Endothelial cell (in vitro differentiated cells): ENCODE measurements around the gene ZFYVE9. TPM values are rescaled to one million over a fixed set of nuclear protein-coding genes. Genes with fewer than 3 reads are reported as not detected.

ENCODE experiments used
- DNase-seq: peaks from one replicate; pipeline ENCODE4 v3.0.0; 2021; ENCODE audit warnings: low spot score
- H3K27ac Mint-ChIP-seq: one replicate; pipeline ENCODE4 v1.8.0; 2021; ENCODE audit warnings: mixed read lengths, inconsistent platforms; ENCODE audit not compliant: unreplicated experiment
- H3K27me3 Mint-ChIP-seq: one replicate; pipeline ENCODE4 v1.8.0; 2021; ENCODE audit warnings: mild to moderate bottlenecking, moderate library complexity, mixed read lengths, inconsistent platforms; ENCODE audit not compliant: unreplicated experiment
- H3K36me3 Mint-ChIP-seq: one replicate; pipeline ENCODE4 v1.8.0; 2021; ENCODE audit warnings: mild to moderate bottlenecking, low read depth, mixed read lengths, inconsistent platforms; ENCODE audit not compliant: unreplicated experiment
- H3K4me1 Mint-ChIP-seq: one replicate; pipeline ENCODE4 v1.8.0; 2021; ENCODE audit warnings: mild to moderate bottlenecking, mixed read lengths, inconsistent platforms; ENCODE audit not compliant: unreplicated experiment
- H3K4me3 Mint-ChIP-seq: one replicate; pipeline ENCODE4 v1.8.0; 2021; ENCODE audit warnings: mild to moderate bottlenecking, mixed read lengths, inconsistent platforms; ENCODE audit not compliant: unreplicated experiment
- H3K9me3 Mint-ChIP-seq: one replicate; pipeline ENCODE4 v1.8.0; 2021; ENCODE audit warnings: mixed read lengths, inconsistent platforms; ENCODE audit not compliant: unreplicated experiment
- total RNA-seq: library from RNA; stranded (reverse); fragmentation: NEBNext Ultra II Directional; extraction: Animal tissue kit (Norgen Biotek cat#: 25700); gene quantifications from one replicate; pipeline ENCODE4 v1.2.1, GENCODE V29; 2021; ENCODE audit not compliant: unreplicated experiment
- TF ChIP-seq, protein P1 (sequence below): fragments of 200-600 bp; sonication (generic); IDR thresholded peaks from one replicate; pipeline ENCODE4 v1.5.0; 2021; ENCODE audit warnings: antibody characterized with exemption; ENCODE audit not compliant: unreplicated experiment

The ZFYVE9 gene
- total RNA-seq, 1 donor from 2014 or later, result 19.5 TPM

DNA sequence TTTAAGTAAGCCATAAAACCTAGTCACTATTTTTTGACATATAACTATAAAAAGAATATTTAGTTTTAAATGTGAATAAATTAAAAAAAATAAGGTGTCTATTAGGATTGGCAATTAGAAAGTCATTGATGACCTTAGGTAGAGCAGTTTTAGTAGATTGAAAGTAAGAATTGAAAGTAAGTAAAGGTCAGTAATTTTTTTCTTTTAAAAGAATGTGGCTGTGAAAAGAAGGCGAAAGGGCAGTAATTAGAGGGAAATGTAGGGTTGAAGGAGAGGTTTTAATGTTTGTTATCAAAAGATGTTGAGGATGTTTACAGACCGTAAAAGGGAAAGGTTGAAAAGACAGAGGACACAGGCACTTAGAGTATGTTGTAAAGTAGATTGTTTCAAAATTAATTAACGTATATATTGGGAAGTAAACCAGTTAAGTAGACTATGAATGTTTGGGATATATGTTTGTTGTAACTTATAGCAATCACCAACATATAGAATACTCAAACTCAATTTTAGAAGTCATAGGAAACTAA is 41.0 kb downstream of the ZFYVE9 start:
- H3K36me3 Mint-ChIP-seq, result peaks cover 14% of the 10 kb centered on the region
- H3K27me3 Mint-ChIP-seq, result peaks cover 3% of the 10 kb centered on the region
- DNase-seq, result no peak
- H3K4me3 Mint-ChIP-seq, result no peak overlapping the region
- peaks cover 7% of the 10 kb centered on the region for H3K9me3 Mint-ChIP-seq
- TF ChIP-seq, protein P1, sequence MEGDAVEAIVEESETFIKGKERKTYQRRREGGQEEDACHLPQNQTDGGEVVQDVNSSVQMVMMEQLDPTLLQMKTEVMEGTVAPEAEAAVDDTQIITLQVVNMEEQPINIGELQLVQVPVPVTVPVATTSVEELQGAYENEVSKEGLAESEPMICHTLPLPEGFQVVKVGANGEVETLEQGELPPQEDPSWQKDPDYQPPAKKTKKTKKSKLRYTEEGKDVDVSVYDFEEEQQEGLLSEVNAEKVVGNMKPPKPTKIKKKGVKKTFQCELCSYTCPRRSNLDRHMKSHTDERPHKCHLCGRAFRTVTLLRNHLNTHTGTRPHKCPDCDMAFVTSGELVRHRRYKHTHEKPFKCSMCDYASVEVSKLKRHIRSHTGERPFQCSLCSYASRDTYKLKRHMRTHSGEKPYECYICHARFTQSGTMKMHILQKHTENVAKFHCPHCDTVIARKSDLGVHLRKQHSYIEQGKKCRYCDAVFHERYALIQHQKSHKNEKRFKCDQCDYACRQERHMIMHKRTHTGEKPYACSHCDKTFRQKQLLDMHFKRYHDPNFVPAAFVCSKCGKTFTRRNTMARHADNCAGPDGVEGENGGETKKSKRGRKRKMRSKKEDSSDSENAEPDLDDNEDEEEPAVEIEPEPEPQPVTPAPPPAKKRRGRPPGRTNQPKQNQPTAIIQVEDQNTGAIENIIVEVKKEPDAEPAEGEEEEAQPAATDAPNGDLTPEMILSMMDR, result no peak
- H3K4me1 Mint-ChIP-seq, result no peaks in the 10 kb centered on the region
- H3K27ac Mint-ChIP-seq, result no peak overlapping the region

DNA sequence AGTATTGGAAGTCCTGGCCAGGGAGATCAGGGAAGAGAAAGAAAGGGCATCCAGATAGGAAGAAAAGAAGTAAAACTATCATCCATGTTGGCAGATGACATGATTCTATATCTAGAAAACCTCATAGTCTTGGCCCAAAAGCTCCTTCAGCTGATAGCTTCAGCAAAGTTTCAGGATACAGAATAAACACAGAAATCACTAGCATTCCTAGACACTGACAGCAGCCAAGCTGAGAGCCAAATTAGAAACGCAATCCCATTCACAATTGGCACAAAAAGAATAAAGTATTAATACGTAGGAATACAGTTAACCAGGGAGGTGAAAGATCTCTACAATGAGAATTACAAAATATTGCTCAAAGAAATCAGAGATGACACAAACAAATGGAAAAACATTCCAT is 44.6 kb downstream of the ZFYVE9 start:
- Mint-ChIP-seq H3K9me3 (no peaks in the 10 kb centered on the region), H3K36me3 (no peaks in the 10 kb centered on the region), H3K27ac (no peak overlapping the region), H3K4me1 (peaks cover 10% of the 10 kb centered on the region), H3K27me3 (no peaks in the 10 kb centered on the region), H3K4me3 (no peak overlapping the region)
- TF ChIP-seq, protein P1, result no peak
- no peak for DNase-seq

DNA sequence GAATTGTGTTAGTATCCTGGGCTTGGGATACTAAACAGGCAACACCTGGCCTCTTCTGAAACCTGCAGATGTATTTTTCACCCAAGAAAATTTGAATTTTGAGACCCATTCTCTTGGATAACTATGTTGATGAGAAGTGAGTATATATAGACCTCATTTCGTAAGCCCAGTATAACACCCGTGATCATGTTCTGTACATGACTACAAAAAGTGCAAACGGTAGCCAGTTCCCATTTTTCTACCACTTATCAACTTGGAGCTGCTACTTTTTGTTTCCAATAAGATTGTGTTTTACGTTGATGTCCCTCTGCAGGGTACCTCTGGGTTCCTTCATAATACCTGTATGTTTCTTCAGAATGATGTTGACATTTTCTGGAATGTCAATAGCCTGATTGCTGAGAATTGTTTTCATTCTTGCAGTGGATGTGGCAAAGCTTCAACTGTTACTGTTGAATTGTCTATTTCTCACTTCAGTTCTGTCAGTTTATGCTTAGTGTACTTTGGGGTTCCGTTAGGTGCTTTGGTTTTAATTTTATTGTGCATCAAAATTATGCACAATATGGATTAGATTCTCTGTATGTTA is 48.1 kb downstream of the ZFYVE9 start:
- peaks cover 10% of the 10 kb centered on the region for H3K4me1 Mint-ChIP-seq

DNA sequence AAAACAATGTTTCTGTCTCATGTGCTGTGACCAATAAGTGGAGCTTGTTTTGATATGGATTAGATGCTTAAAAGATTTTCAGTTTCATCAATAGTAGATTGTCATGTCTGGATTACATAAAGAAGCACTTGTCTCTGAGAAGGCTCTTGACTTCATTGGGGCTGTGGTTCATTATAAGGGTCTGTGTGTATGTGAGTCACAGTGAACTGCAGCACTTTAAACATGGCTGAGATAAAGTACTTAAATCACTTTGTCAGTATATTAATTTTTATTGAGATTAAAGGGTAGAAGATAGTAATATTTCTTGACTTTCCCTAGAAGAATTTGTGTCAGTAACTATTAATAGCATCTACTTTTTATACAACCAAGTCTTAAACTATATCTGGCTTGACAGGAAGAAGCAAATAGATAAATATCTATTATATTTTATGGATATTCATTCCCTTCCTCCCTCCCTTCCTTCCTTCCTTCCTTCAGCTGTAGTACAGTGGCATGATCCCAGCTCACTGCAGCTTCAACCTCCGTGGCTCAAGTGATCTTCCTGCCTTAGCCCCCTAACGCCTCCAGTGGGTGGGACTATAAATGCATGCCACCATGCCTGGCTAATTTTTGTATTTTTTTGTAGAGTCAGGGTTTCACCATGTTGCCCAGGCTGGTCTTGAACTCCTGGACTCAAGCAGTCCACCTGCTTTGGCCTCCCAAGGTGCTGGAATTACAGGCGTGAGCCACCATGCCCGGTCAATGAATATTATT is 48.8 kb downstream of the ZFYVE9 start:
- H3K4me1 Mint-ChIP-seq, result peaks cover 10% of the 10 kb centered on the region
- H3K27ac Mint-ChIP-seq, result no peak overlapping the region
- H3K9me3 Mint-ChIP-seq, result no peaks in the 10 kb centered on the region
- H3K36me3 Mint-ChIP-seq, result no peaks in the 10 kb centered on the region
- TF ChIP-seq, protein P1, result no peak
- no peak overlapping the region for H3K4me3 Mint-ChIP-seq
- no peaks in the 10 kb centered on the region for H3K27me3 Mint-ChIP-seq
- DNase-seq, result no peak

More for the DNA sequence above, 48.1 kb downstream of the ZFYVE9 start:
- Mint-ChIP-seq H3K27ac (no peak overlapping the region), H3K36me3 (no peaks in the 10 kb centered on the region), H3K27me3 (no peaks in the 10 kb centered on the region), H3K4me3 (no peak overlapping the region), H3K9me3 (no peaks in the 10 kb centered on the region)
- no peak for DNase-seq
- TF ChIP-seq, protein P1, result no peak
